Measurements from ENCODE around the gene EIF5A. TPM values are rescaled to one million over a fixed set of nuclear protein-coding genes. Genes with fewer than 3 reads are reported as not detected.

EIF5A gene
- polyA plus RNA-seq, 3 donors = 465 to 511 (median 485) TPM

GRCh38 chr17:7282752-7283321 is 24.6 kb upstream of the EIF5A start:
- peak overlapping the region in 1 of 2 donors; percentile 82 for H3K4me3 Mint-ChIP-seq
- H3K4me2 ChIP-seq (replicated peaks; ENCODE audit: extremely low read depth, low read length, poor library complexity, severe bottlenecking) = no peak overlapping the region

More at GRCh38 chr17:7282752-7283321, 24.6 kb upstream of the EIF5A start:
- Mint-ChIP-seq H3K4me1 (peaks cover 30% of the 10 kb centered on the region), H3K27me3 (ENCODE audit: low read depth in 3 of 3) (peaks cover 53 to 85% (median 58%) of the 10 kb centered on the region in 3 donors), H3K36me3 (peaks cover 0 to 5% of the 10 kb centered on the region in 2 donors), H3K9me3 (peaks cover 0 to 15% (median 2%) of the 10 kb centered on the region in 7 donors), H3K27ac (peak overlapping the region in 3 of 7 donors; percentile 8 to 41 (median 35))
- 65% methylated on average over 5 of the region's 6 CpGs for WGBS (ENCODE audit: insufficient coverage)
- no peak for TF ChIP-seq CTCF (IDR thresholded peaks at IDR 0.05)
- intact Hi-C loops (cut with micrococcal nuclease) = loop anchor here in 1 of 2 donors (5.0 kb wide), 1 partner anchor 59 kb away; no protein-coding TSS in a partner anchor
- Histone ChIP-seq H3K27me3 (ENCODE audit: control insufficient read depth in 2 of 2, insufficient read depth in 2 of 2, low read length in 2 of 2) (peaks cover 13 to 54% of the 10 kb centered on the region in 2 donors), H4K20me1 (ENCODE audit: insufficient read depth, low read length) (no peaks in the 10 kb centered on the region), H3K27ac (ENCODE audit: low read depth in 1 of 2, low read length in 2 of 2) (no peak overlapping the region), H3K4me1 (ENCODE audit: control insufficient read depth in 1 of 2, insufficient read depth in 2 of 2, low read length in 2 of 2) (peaks cover 27 to 28% of the 10 kb centered on the region in 2 donors), H3K9ac (ENCODE audit: insufficient read depth, low read length, poor library complexity, severe bottlenecking) (no peak overlapping the region), H3K4me3 (replicated peaks in 1 of 3; ENCODE audit: low read depth in 2 of 3, low read length in 3 of 3) (no peak overlapping the region), H3K79me2 (ENCODE audit: insufficient read depth, low read length) (no peaks in the 10 kb centered on the region), H3K36me3 (replicated peaks in 1 of 2; ENCODE audit: control insufficient read depth in 1 of 2, insufficient read depth in 2 of 2, low read length in 2 of 2) (no peaks in the 10 kb centered on the region), H3K9me3 (replicated peaks in 1 of 2; ENCODE audit: control insufficient read depth in 1 of 2, insufficient read depth in 1 of 2, low read length in 2 of 2) (no peaks in the 10 kb centered on the region), H2AFZ (ENCODE audit: insufficient read depth, low read depth, low read length, poor library complexity, severe bottlenecking) (no peak overlapping the region)
- peak in 1 of 3 donors; percentile 33 for DNase-seq

All from CD14-positive monocyte (primary cell).